Choroid plexus epithelial cell (primary cell): ENCODE data around the gene TIGD6.

Source experiments
- DNase-seq: peaks from one replicate; pipeline ENCODE4 v3.0.0-alpha.2; 2010; ENCODE audit warnings: low read depth
- H3K4me3 ChIP-seq: 2 replicates; pipeline ENCODE4 v1.5.1; 2011; ENCODE audit warnings: low read depth, mild to moderate bottlenecking, control low read depth, low read length, moderate library complexity
- CTCF ChIP-seq: conservative IDR thresholded peaks from 2 replicates; pipeline ENCODE4 v1.5.1; 2011; ENCODE audit warnings: low read depth, mild to moderate bottlenecking, control low read depth, inconsistent platforms, low read length, moderate library complexity

Gene TIGD6

DNA sequence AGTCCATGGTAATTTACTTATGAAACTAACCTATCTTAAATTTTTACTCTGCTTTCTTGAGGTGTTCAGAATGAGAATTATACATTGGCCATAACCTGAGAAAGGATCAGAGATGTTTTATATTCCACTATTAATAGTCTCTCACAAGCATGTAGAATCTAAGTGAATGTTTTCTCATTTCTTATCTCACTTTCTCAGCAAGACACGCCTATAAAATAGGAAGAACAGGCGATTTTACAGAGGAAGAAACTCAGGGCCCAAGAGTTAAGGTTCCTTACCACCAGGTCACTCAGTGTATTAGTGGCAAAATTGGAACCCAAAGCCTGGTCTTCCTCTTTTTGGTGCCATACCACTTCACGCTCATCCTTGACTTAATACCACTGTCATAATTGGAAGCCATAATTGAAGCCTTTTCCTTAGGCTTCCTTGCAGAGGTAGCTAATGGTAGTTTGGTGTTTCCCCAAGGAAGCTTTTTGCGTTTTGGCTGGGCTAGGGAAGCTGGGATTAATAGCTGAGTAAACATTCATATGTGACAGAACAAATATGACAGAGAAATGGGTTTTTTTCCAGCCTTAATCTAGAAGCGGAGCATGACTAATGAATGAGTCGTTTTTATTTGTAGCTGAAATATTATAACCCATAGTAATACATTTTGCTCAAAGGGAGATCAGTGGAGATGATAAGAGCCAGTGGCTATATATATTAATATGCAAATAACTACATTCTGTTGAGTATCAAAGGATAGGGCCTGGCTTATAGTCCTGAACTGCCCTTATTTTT, 17.0 kb upstream of the TIGD6 start:
- TF ChIP-seq CTCF = no peak
- no peak overlapping the region for H3K4me3 ChIP-seq
- no peak for DNase-seq

- TF ChIP-seq CTCF = no peak
- DNase-seq = no peak
- H3K4me3 ChIP-seq = no peak overlapping the region
Observed at GRCh38 chr5:150016537-150016936, 16.1 kb upstream of the TIGD6 start.

DNA sequence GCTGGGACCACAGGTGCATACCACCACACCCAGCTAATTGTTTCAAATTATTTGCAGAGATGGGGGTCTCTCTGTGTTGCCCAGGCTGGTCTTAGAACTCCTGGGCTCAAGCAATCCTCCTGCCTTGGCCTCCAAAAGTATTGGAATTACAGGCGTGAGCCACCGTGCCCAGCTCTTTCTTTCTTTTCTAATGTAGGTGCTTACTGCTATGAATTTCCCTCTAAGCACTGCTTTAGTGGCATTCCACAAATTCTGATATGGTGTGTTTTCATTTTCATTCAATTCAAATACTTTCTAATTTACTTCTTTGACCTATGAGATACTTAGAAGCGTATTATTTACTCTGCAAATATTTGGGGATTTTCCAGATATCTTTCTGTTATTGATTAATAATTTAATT, 15.0 kb upstream of the TIGD6 start:
- no peak overlapping the region for H3K4me3 ChIP-seq
- no peak for DNase-seq
- TF ChIP-seq CTCF = no peak

- DNase-seq = no peak
- no peak for TF ChIP-seq CTCF
- H3K4me3 ChIP-seq = no peak overlapping the region
Observed at GRCh38 chr5:150014456-150014855, 14.0 kb upstream of the TIGD6 start.

- TF ChIP-seq CTCF = no peak
- no peak for DNase-seq
- H3K4me3 ChIP-seq = no peak overlapping the region
Observed at GRCh38 chr5:150013931-150014330, 13.5 kb upstream of the TIGD6 start.

DNA sequence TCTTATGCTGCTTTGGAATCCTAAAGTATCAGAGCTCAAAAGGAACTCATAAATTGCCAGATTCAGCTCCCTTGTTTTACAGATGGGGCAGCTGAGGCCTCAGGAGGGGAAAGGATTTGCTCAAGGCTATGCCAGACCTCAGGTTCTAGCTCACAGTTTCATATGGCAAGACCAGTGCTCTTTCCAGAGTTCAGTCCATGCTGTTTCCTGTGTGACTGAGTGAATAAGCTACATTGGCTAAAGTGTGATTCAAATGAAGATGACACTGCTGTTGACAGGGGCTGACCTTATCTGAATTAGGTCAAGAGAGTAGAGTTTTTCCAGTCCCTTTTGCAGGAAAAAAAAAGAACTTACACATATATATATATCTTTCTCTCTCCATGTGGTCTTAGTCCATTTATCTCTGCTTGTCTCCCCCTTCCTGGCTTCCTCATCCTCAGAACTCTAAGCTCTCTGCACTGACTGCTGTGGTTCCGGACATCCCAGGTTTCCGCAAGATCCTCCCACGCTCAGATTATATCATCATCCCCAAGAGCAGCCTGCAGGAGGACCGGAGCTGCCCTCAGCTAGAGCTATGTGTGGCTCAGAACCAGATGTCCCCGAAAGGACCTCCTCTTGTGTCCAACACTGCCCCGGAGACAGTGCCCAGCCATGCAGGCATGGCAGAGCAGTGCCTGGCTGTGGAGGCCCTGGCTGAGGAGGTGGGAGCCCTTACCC, 9.4 kb upstream of the TIGD6 start:
- no peak overlapping the region for H3K4me3 ChIP-seq
- DNase-seq = no peak
- TF ChIP-seq CTCF = no peak
